ENCODE results near the gene RDH14. TPM values are rescaled to one million over a fixed set of nuclear protein-coding genes. Genes with fewer than 3 reads are reported as not detected.

The RDH14 gene
- total RNA-seq, 1 experiment from 2014 or later: 15.4 TPM

- Histone ChIP-seq H3K9me3 (ENCODE audit: control insufficient read depth, insufficient read depth, low read depth, low read length) (no peaks in the 10 kb centered on the region), H3K36me3 (ENCODE audit: control insufficient read depth, insufficient read depth, low read length) (no peaks in the 10 kb centered on the region), H3K27me3 (ENCODE audit: control insufficient read depth, insufficient read depth, low read length) (no peaks in the 10 kb centered on the region), H3K4me3 (ENCODE audit: low read depth in 2 of 2, low read length in 2 of 2) (no peak overlapping the region), H3K4me1 (ENCODE audit: control insufficient read depth, insufficient read depth, low read length) (no peaks in the 10 kb centered on the region), H3K27ac (ENCODE audit: low read length) (no peak overlapping the region)
- BruUV-seq (replicated peaks): no TSS peak
- TF ChIP-seq CTCF (IDR thresholded peaks at IDR 0.05) (no peak), TCF7L2 (IDR thresholded peaks at IDR 0.05; ENCODE audit: low read depth, low read length) (no peak), POLR2AphosphoS5 (IDR thresholded peaks at IDR 0.05; ENCODE audit: low read depth, low read length) (no peak), SIN3A (IDR thresholded peaks at IDR 0.05; ENCODE audit: borderline replicate concordance, insufficient read depth, low read depth, low read length) (no peak)
- TF ChIP-seq, protein P1, sequence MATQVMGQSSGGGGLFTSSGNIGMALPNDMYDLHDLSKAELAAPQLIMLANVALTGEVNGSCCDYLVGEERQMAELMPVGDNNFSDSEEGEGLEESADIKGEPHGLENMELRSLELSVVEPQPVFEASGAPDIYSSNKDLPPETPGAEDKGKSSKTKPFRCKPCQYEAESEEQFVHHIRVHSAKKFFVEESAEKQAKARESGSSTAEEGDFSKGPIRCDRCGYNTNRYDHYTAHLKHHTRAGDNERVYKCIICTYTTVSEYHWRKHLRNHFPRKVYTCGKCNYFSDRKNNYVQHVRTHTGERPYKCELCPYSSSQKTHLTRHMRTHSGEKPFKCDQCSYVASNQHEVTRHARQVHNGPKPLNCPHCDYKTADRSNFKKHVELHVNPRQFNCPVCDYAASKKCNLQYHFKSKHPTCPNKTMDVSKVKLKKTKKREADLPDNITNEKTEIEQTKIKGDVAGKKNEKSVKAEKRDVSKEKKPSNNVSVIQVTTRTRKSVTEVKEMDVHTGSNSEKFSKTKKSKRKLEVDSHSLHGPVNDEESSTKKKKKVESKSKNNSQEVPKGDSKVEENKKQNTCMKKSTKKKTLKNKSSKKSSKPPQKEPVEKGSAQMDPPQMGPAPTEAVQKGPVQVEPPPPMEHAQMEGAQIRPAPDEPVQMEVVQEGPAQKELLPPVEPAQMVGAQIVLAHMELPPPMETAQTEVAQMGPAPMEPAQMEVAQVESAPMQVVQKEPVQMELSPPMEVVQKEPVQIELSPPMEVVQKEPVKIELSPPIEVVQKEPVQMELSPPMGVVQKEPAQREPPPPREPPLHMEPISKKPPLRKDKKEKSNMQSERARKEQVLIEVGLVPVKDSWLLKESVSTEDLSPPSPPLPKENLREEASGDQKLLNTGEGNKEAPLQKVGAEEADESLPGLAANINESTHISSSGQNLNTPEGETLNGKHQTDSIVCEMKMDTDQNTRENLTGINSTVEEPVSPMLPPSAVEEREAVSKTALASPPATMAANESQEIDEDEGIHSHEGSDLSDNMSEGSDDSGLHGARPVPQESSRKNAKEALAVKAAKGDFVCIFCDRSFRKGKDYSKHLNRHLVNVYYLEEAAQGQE (IDR thresholded peaks at IDR 0.05; ENCODE audit: insufficient read depth in 1 of 2, low read depth in 2 of 2, low read length in 1 of 2): no peak
- ATAC-seq: no peak
- CTCF ChIA-PET: no interaction called here
- POLR2A ChIA-PET: no interaction called here
- intact Hi-C loops (cut with micrococcal nuclease; ENCODE audit: unreplicated experiment): no loop called here
- DNase-seq (ENCODE audit: low read depth, low spot score): no peak
- in situ Hi-C loops (cut with HindIII; ENCODE audit: low pct_unique_long_range_greater_than_20kb, low sequenced_read_pairs): no loop called here
Measured at GRCh38 chr2:18514526-18515461, 45.7 kb downstream of the RDH14 start.

GRCh38 chr2:18510775-18511174 is 49.7 kb downstream of the RDH14 start:
- intact Hi-C loops (cut with micrococcal nuclease; ENCODE audit: unreplicated experiment) (no loop called here), in situ Hi-C loops (cut with HindIII; ENCODE audit: low pct_unique_long_range_greater_than_20kb, low sequenced_read_pairs) (no loop called here)
- ChIA-PET CTCF (no interaction called here), POLR2A (no interaction called here)
- no TSS peak for BruUV-seq (replicated peaks)
- Histone ChIP-seq H3K9me3 (ENCODE audit: control insufficient read depth, insufficient read depth, low read depth, low read length) (no peaks in the 10 kb centered on the region), H3K4me1 (ENCODE audit: control insufficient read depth, insufficient read depth, low read length) (no peaks in the 10 kb centered on the region), H3K4me3 (ENCODE audit: low read depth in 2 of 2, low read length in 2 of 2) (no peak overlapping the region), H3K27me3 (ENCODE audit: control insufficient read depth, insufficient read depth, low read length) (no peaks in the 10 kb centered on the region), H3K36me3 (ENCODE audit: control insufficient read depth, insufficient read depth, low read length) (no peaks in the 10 kb centered on the region), H3K27ac (ENCODE audit: low read length) (no peak overlapping the region)
- no peak for TF ChIP-seq SIN3A (IDR thresholded peaks at IDR 0.05; ENCODE audit: borderline replicate concordance, insufficient read depth, low read depth, low read length)
- no peak for TF ChIP-seq TCF7L2 (IDR thresholded peaks at IDR 0.05; ENCODE audit: low read depth, low read length)
- TF ChIP-seq POLR2AphosphoS5 (IDR thresholded peaks at IDR 0.05; ENCODE audit: low read depth, low read length): no peak
- TF ChIP-seq CTCF (IDR thresholded peaks at IDR 0.05): no peak
- TF ChIP-seq, protein P1 (IDR thresholded peaks at IDR 0.05; ENCODE audit: insufficient read depth in 1 of 2, low read depth in 2 of 2, low read length in 1 of 2): no peak
- DNase-seq (ENCODE audit: low read depth, low spot score) (no peak), ATAC-seq (no peak)
